Endothelial cell of umbilical vein (primary cell): Measurements from ENCODE around the gene MIB2.

Source experiments
- CTCF ChIP-seq, 2 donors: IDR thresholded peaks; 1 replicate in 1 of 2; 2 replicates in 1 of 2; pipeline ENCODE4 v1.5.1; 2011; ENCODE audit warnings: low read length in 2 of 2, mild to moderate bottlenecking in 2 of 2, moderate library complexity in 2 of 2, control low read depth in 1 of 2, inconsistent platforms in 1 of 2, low read depth in 1 of 2; ENCODE audit not compliant: insufficient read depth in 1 of 2; ENCODE audit errors: extremely low read depth in 1 of 2
- FOS ChIP-seq: IDR thresholded peaks from 2 replicates; pipeline ENCODE4 v1.6.1; 2011; ENCODE audit warnings: mild to moderate bottlenecking, low read length, moderate library complexity, borderline replicate concordance; ENCODE audit not compliant: insufficient read depth
- MYC ChIP-seq: IDR thresholded peaks from one replicate; pipeline ENCODE4 v1.6.1; 2011; ENCODE audit warnings: mild to moderate bottlenecking, low read depth, low read length
- POLR2A ChIP-seq: IDR thresholded peaks from 2 replicates; pipeline ENCODE4 v1.6.1; 2012; ENCODE audit warnings: low read depth, mild to moderate bottlenecking, control low read depth, low read length
- POLR2AphosphoS5 ChIP-seq: IDR thresholded peaks from 2 replicates; pipeline ENCODE4 v1.6.1; 2012; ENCODE audit warnings: low read depth, mild to moderate bottlenecking, control low read depth, low read length, moderate library complexity; ENCODE audit not compliant: insufficient read depth

DNA sequence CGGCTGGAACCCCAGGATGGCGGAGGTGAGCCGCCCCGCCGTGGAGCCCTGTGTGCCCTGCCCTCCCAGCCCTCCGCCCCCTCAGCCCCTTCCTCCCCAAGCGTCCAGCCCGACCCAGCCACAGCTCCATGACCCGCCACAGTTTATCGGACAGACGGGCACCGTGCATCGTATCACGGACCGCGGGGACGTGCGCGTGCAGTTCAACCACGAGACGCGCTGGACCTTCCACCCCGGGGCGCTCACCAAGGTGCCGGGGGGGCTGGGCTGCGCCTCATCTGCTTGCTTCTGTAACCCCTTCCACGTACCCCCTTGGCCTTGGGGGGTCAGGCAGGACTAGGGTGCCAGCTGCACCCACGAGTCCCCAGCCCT lies 10.1 kb downstream of the MIB2 start:
- TF ChIP-seq POLR2AphosphoS5 (no peak), CTCF (IDR thresholded peaks at IDR 0.05; ENCODE audit: extremely low read depth in 1 of 2, insufficient read depth in 1 of 2, low read depth in 1 of 2, low read length in 2 of 2) (no peak), POLR2A (no peak), FOS (no peak), MYC (no peak)
